H1 (cell line): Measurements from ENCODE around the gene CRTC1. TPM values are rescaled to one million over a fixed set of nuclear protein-coding genes. Genes with fewer than 3 reads are reported as not detected.

ENCODE experiments used
- CTCF ChIA-PET: fragments of 300-600 bp; sonication (Branson Sonifier 250); formaldehyde crosslinking; loops from one replicate; lab custom pipeline; 2021; ENCODE audit not compliant: partially characterized antibody; lab: Charles Lee
- POLR2A ChIA-PET: fragments of 300-600 bp; sonication (Branson Sonifier 250); formaldehyde crosslinking; loops from one replicate; lab custom pipeline; 2021; ENCODE audit warnings: inconsistent platforms; ENCODE audit not compliant: partially characterized antibody; lab: Charles Lee
- DNase-seq, 2 experiments: peaks; one replicate each; pipeline versions ENCODE4 v3.0.0 to v3.0.0-alpha.2; 2010 to 2022; ENCODE audit warnings: low spot score in 2 of 2, low read depth in 1 of 2, mixed read lengths in 1 of 2
- FAIRE-seq: peaks from 2 replicates; lab custom pipeline; 2011; peaks lifted over from hg19 to GRCh38; lab: Jason Lieb, UNC
- H2AFZ ChIP-seq: 2 replicates; pipeline ENCODE4 v1.8.1; 2012; ENCODE audit warnings: low read length, inconsistent platforms
- H2AK5ac ChIP-seq: 2 replicates; pipeline ENCODE4 v1.6.1; 2013; ENCODE audit warnings: low read depth, low read length
- H2BK120ac ChIP-seq: replicated peaks from 2 replicates; pipeline ENCODE3; 2013; ENCODE audit warnings: low read depth, low read length, inconsistent platforms
- H2BK12ac ChIP-seq: 2 replicates; pipeline ENCODE4 v1.6.1; 2013; ENCODE audit warnings: low read depth, low read length
- H2BK15ac ChIP-seq: 2 replicates; pipeline ENCODE4 v1.6.1; 2013; ENCODE audit warnings: low read length
- H2BK20ac ChIP-seq: 2 replicates; pipeline ENCODE4 v1.6.1; 2013; ENCODE audit warnings: low read length
- H2BK5ac ChIP-seq: 2 replicates; pipeline ENCODE4 v1.6.1; 2013; ENCODE audit warnings: low read depth, low read length
- H3K14ac ChIP-seq: 2 replicates; pipeline ENCODE4 v1.6.1; 2013; ENCODE audit warnings: inconsistent platforms; ENCODE audit not compliant: insufficient read length
- H3K18ac ChIP-seq: 2 replicates; pipeline ENCODE4 v1.6.1; 2013; ENCODE audit warnings: low read length; ENCODE audit errors: extremely low read depth
- H3K23ac ChIP-seq: 2 replicates; pipeline ENCODE4 v1.6.1; 2013; ENCODE audit warnings: inconsistent platforms; ENCODE audit not compliant: insufficient read length
- H3K23me2 ChIP-seq: 2 replicates; pipeline ENCODE4 v1.6.1; 2013; ENCODE audit warnings: low read depth, low read length
- H3K27ac ChIP-seq: 2 replicates; pipeline ENCODE4 v1.6.1; 2011; ENCODE audit warnings: low read depth, low read length, inconsistent platforms
- H3K27me3 ChIP-seq, 4 experiments: replicated peaks in 1 of 4; 1 replicate in 1 of 4; 2 replicates in 3 of 4; pipeline versions ENCODE4 v1.6.1 to v1.8.1; 2011 to 2013; ENCODE audit warnings: low read length in 3 of 4, mild to moderate bottlenecking in 3 of 4, inconsistent platforms in 2 of 4, mixed read lengths in 2 of 4, moderate library complexity in 1 of 4; ENCODE audit not compliant: control insufficient read depth in 3 of 4, insufficient read depth in 3 of 4; ENCODE audit errors: extremely low read depth in 1 of 4
- H3K36me3 ChIP-seq, 4 experiments: 2 replicates each; pipeline versions ENCODE4 v1.6.1 to v1.8.1; 2011 to 2013; ENCODE audit warnings: mild to moderate bottlenecking in 4 of 4, low read length in 3 of 4, moderate library complexity in 2 of 4, control low read depth in 1 of 4, inconsistent platforms in 1 of 4; ENCODE audit not compliant: insufficient read depth in 4 of 4, control insufficient read depth in 2 of 4
- H3K4ac ChIP-seq: replicated peaks from 2 replicates; pipeline ENCODE3; 2013; ENCODE audit warnings: low read length, low read depth, mixed read lengths, inconsistent platforms; ENCODE audit not compliant: insufficient read length
- H3K4me1 ChIP-seq, 4 experiments: replicated peaks in 1 of 4; 1 replicate in 1 of 4; 2 replicates in 3 of 4; pipeline versions ENCODE4 v1.6.1 to v1.8.1; 2011 to 2013; ENCODE audit warnings: low read length in 3 of 4, inconsistent platforms in 2 of 4, mixed read lengths in 1 of 4; ENCODE audit not compliant: insufficient read depth in 4 of 4, control insufficient read depth in 3 of 4
- H3K4me2 ChIP-seq, 2 experiments: 2 replicates each; pipeline versions ENCODE4 v1.6.1 to v1.8.1; 2011 to 2013; ENCODE audit warnings: low read depth in 2 of 2, low read length in 2 of 2, control low read depth in 1 of 2, inconsistent platforms in 1 of 2, mild to moderate bottlenecking in 1 of 2; ENCODE audit not compliant: insufficient read depth in 1 of 2
- H3K4me3 ChIP-seq, 4 experiments: fragments of 200-600, 300-600 bp in 1 of 4; sonication (generic), shearing (Covaris generic), sonication (Bioruptor Twin) in 1 of 4; 2 replicates each; pipeline versions ENCODE4 v1.5.1 to v1.8.1; 2011 to 2016; ENCODE audit warnings: low read length in 4 of 4, low read depth in 3 of 4, control low read depth in 2 of 4, inconsistent platforms in 2 of 4, mild to moderate bottlenecking in 2 of 4, mixed read lengths in 1 of 4, moderate library complexity in 1 of 4; ENCODE audit not compliant: insufficient read depth in 2 of 4; ENCODE audit errors: extremely low read depth in 1 of 4
- H3K56ac ChIP-seq: replicated peaks from 2 replicates; pipeline ENCODE3; 2013; ENCODE audit warnings: low read depth, mild to moderate bottlenecking, mixed read lengths, low read length, inconsistent platforms; ENCODE audit not compliant: insufficient read length
- H3K79me1 ChIP-seq: 2 replicates; pipeline ENCODE4 v1.6.1; 2013; ENCODE audit warnings: low read depth, low read length, control low read depth
- H3K79me2 ChIP-seq, 2 experiments: 2 replicates each; pipeline versions ENCODE4 v1.6.1 to v1.8.1; 2012 to 2013; ENCODE audit warnings: low read length in 2 of 2, mild to moderate bottlenecking in 2 of 2, inconsistent platforms in 1 of 2; ENCODE audit not compliant: insufficient read depth in 2 of 2, control insufficient read depth in 1 of 2
- H3K9ac ChIP-seq, 4 experiments: replicated peaks in 1 of 4; 1 replicate in 1 of 4; 2 replicates in 3 of 4; pipeline versions ENCODE4 v1.6.1 to v1.8.1; 2011 to 2013; ENCODE audit warnings: low read depth in 3 of 4, low read length in 3 of 4, control low read depth in 2 of 4, mild to moderate bottlenecking in 2 of 4, moderate library complexity in 2 of 4, inconsistent platforms in 1 of 4; ENCODE audit errors: extremely low read depth in 1 of 4
- H3K9me3 ChIP-seq, 2 experiments: 2 replicates each; pipeline versions ENCODE4 v1.6.1 to v1.8.1; 2012 to 2013; ENCODE audit warnings: mild to moderate bottlenecking in 2 of 2, moderate library complexity in 2 of 2, control low read depth in 1 of 2, inconsistent platforms in 1 of 2, low read depth in 1 of 2, low read length in 1 of 2, mixed read lengths in 1 of 2; ENCODE audit not compliant: insufficient read depth in 2 of 2
- H4K20me1 ChIP-seq, 2 experiments: replicated peaks in 1 of 2; 2 replicates each; pipeline versions ENCODE3 to v1.8.1; 2011 to 2013; ENCODE audit warnings: inconsistent platforms in 2 of 2, low read length in 2 of 2, mild to moderate bottlenecking in 1 of 2; ENCODE audit not compliant: insufficient read depth in 2 of 2, control insufficient read depth in 1 of 2
- H4K5ac ChIP-seq: 2 replicates; pipeline ENCODE4 v1.6.1; 2013; ENCODE audit warnings: low read length, low read depth, mixed read lengths, inconsistent platforms; ENCODE audit not compliant: insufficient read length
- H4K8ac ChIP-seq: 2 replicates; pipeline ENCODE4 v1.8.0; 2013; ENCODE audit warnings: mild to moderate bottlenecking, moderate library complexity, low read length, inconsistent platforms; ENCODE audit not compliant: insufficient read depth; ENCODE audit errors: extremely low read depth
- H4K91ac ChIP-seq: replicated peaks from 2 replicates; pipeline ENCODE3; 2013; ENCODE audit warnings: low read length, mixed read lengths, inconsistent platforms; ENCODE audit not compliant: insufficient read length
- CREB1 ChIP-seq: IDR thresholded peaks from 2 replicates; pipeline ENCODE4 v1.6.1; 2012; ENCODE audit warnings: inconsistent platforms
- EZH2 ChIP-seq: fragments of 200-600 bp; sonication (generic); IDR thresholded peaks from 2 replicates; pipeline ENCODE4 v1.7.1; 2012; ENCODE audit warnings: low read depth, mild to moderate bottlenecking, moderate library complexity, low read length, inconsistent platforms; ENCODE audit not compliant: severe bottlenecking
- GABPA ChIP-seq: IDR thresholded peaks from 2 replicates; pipeline ENCODE4 v1.6.1; 2011; ENCODE audit warnings: mild to moderate bottlenecking, low read length, moderate library complexity, borderline replicate concordance; ENCODE audit not compliant: insufficient read depth
- WGBS, 2 experiments: shearing (Covaris generic) in 1 of 2; methylation state at CpG; one replicate each; pipeline versions ENCODE4 v1.1.6 to v1.1.7; 2013 to 2015; ENCODE audit warnings: low lambda C conversion rate in 2 of 2, mixed read lengths in 2 of 2, inconsistent platforms in 1 of 2, low coverage in 1 of 2, missing lambda C conversion rate in 1 of 2; ENCODE audit not compliant: insufficient replicate concordance in 2 of 2, insufficient coverage in 1 of 2, insufficient read length in 1 of 2; ENCODE audit errors: extremely low coverage in 1 of 2, missing lambda C conversion rate in 1 of 2; 5-methylcytosine and 5-hydroxymethylcytosine counted together
- polyA plus RNA-seq, 7 experiments: library from polyadenylated mRNA; depleted of rRNA in 3 of 7; stranded (reverse) in 5 of 7; unstranded in 2 of 7; fragments of >200 nt in 5 of 7; fragments of 200-250 nt in 2 of 7; gene quantifications; 1 replicate in 5 of 7; 2 replicates in 1 of 7; 4 replicates in 1 of 7; pipeline versions ENCODE4 v1.2.1 to v1.2.3, GENCODE V29; 2011 to 2013; ENCODE audit warnings: missing spikeins in 2 of 7, mixed read lengths in 2 of 7
- total RNA-seq: library from RNA; stranded (reverse); fragmentation: NEBNext Ultra II Directional; extraction: Animal tissue kit (Norgen Biotek cat#: 25700); gene quantifications from 2 replicates; pipeline ENCODE4 v1.2.1, GENCODE V29; 2021
- TF ChIP-seq, protein P1 (sequence below): IDR thresholded peaks from 2 replicates; pipeline ENCODE4 v1.6.1; 2011; ENCODE audit warnings: low read depth, mild to moderate bottlenecking, low read length; ENCODE audit not compliant: insufficient read depth

CRTC1 gene
- total and polyA plus RNA-seq, 2 of the 8 experiments (the other 6 are each of a cell fraction or from before 2014, with no cell fraction given), result 2.9 to 8.5 TPM

DNA sequence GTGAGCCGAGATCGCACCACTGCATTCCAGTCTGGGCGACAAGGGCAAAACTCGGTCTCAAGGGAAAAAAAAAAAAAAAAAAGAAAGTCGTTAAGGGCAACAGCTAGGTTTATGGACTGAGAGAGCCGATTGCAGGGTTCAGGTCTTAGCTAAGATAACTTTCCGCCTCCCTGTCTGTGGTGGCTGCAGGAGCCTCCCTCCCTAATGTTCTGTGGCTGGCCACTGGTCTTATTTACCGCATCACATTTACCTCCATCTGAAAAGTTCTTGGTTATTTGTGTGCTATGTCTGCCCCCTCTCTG, 722 bp upstream of the CRTC1 start:
- POLR2A ChIA-PET, result interaction anchor here (0.6 to 1.8 kb wide), 5 partner anchors 33 to 401 kb away, joined by 3 to 5 read pairs (median 3); partner anchors contain the start of genes JUND and UBA52
- Histone ChIP-seq H3K27me3 (no peaks in the 10 kb centered on the region), H2BK5ac (peak overlapping the region; percentile 77; the same call in 1 of the 2 replicates), H3K4ac (no peak overlapping the region), H3K18ac (no peak overlapping the region), H3K23ac (no peak overlapping the region), H4K91ac (no peak overlapping the region), H2BK15ac (no peak overlapping the region), H3K27ac (no peak overlapping the region), H4K20me1 (peaks cover 0 to 9% of the 10 kb centered on the region in 2 experiments), H2BK120ac (no peak overlapping the region), H3K9ac (peak overlapping the region in 2 of 4 experiments; percentile 24 to 95; a peak in 3 of 7 replicates), H3K14ac (no peak overlapping the region), H2AFZ (no peak overlapping the region), H3K4me3 (peak overlapping the region; percentile 48 to 81 (median 62)), H2AK5ac (no peak overlapping the region), H2BK12ac (peak overlapping the region; percentile 32; the same call in 1 of the 2 replicates), H4K8ac (0 out of 2 replicates have a peak overlapping the region, but pooled peaks have one; percentile 9), H3K36me3 (no peaks in the 10 kb centered on the region), H3K9me3 (no peaks in the 10 kb centered on the region), H3K4me2 (peak overlapping the region; percentile 73 to 80), H3K23me2 (peaks cover 10% of the 10 kb centered on the region; the same call in 1 of the 2 replicates), H3K79me1 (peaks cover 12% of the 10 kb centered on the region), H4K5ac (no peak overlapping the region), H3K56ac (no peak overlapping the region), H3K4me1 (peaks cover 0 to 15% (median 8%) of the 10 kb centered on the region in 4 experiments; a peak in 6 of 7 replicates), H3K79me2 (peaks cover 3 to 28% of the 10 kb centered on the region in 2 experiments; a peak in 3 of 4 replicates), H2BK20ac (no peak overlapping the region)
- DNase-seq (no peak), FAIRE-seq (no peak)
- CTCF ChIA-PET, result interaction anchor here (2.0 kb wide), 1 partner anchor 10 kb away, joined by 12 read pairs; no protein-coding TSS in a partner anchor
- TF ChIP-seq GABPA (no peak), CREB1 (no peak), EZH2 (peak; percentile 19)
- TF ChIP-seq, protein P1, sequence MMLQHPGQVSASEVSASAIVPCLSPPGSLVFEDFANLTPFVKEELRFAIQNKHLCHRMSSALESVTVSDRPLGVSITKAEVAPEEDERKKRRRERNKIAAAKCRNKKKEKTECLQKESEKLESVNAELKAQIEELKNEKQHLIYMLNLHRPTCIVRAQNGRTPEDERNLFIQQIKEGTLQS, result no peak
- WGBS, 2 experiments, result 81% methylated on average over 3 of the region's 8 CpGs; no CpG with 5 or more reads in 1 of the 2 experiments
